Neural cell (in vitro differentiated cells): ENCODE measurements around the gene ROR1. TPM values are rescaled to one million over a fixed set of nuclear protein-coding genes. Genes with fewer than 3 reads are reported as not detected.

Experiments used
- H2AFZ ChIP-seq: fragments of 200-600, 300-800 bp; sonication (generic), shearing (Covaris generic); 2 replicates; pipeline ENCODE4 v1.6.0; 2014; ENCODE audit warnings: low read depth, mild to moderate bottlenecking, antibody characterized with exemption, low read length, moderate library complexity
- H3F3A ChIP-seq: fragments of 200-600 bp; shearing (Covaris generic); 2 replicates; pipeline ENCODE4 v1.6.1; 2016; ENCODE audit warnings: mild to moderate bottlenecking, moderate library complexity, mixed read lengths, antibody characterized with exemption, low read length; ENCODE audit not compliant: insufficient read depth, poor library complexity, severe bottlenecking
- H3K27ac ChIP-seq: fragments of 200-600, 300-800 bp; sonication (generic), shearing (Covaris generic); 2 replicates; pipeline ENCODE4 v1.5.1; 2014; ENCODE audit warnings: mild to moderate bottlenecking, low read length, moderate library complexity
- H3K27me3 ChIP-seq: fragments of 300-800, 200-600 bp; sonication (generic), shearing (Covaris generic); 2 replicates; pipeline ENCODE4 v1.6.0; 2014; ENCODE audit warnings: mild to moderate bottlenecking, low read depth, low read length, moderate library complexity; ENCODE audit not compliant: insufficient read depth
- H3K36me3 ChIP-seq: fragments of 300-800, 200-600 bp; sonication (generic), shearing (Covaris generic); 2 replicates; pipeline ENCODE4 v1.5.1; 2014; ENCODE audit warnings: mild to moderate bottlenecking, antibody characterized with exemption, low read length, moderate library complexity; ENCODE audit not compliant: insufficient read depth
- H3K4me2 ChIP-seq: fragments of 300-800, 200-600 bp; sonication (generic), shearing (Covaris generic); 2 replicates; pipeline ENCODE4 v1.6.0; 2014; ENCODE audit warnings: mild to moderate bottlenecking, low read length
- H3K4me3 ChIP-seq: fragments of 300-800, 200-600 bp; sonication (generic), shearing (Covaris generic); 2 replicates; pipeline ENCODE4 v1.5.1; 2014; ENCODE audit warnings: mild to moderate bottlenecking, low read length, moderate library complexity
- H3K79me2 ChIP-seq: fragments of 200-600 bp; shearing (Covaris generic); replicated peaks from 2 replicates; pipeline ENCODE4 v1.6.0; 2014; ENCODE audit warnings: mild to moderate bottlenecking, low read length, moderate library complexity; ENCODE audit not compliant: insufficient read depth
- H3K9ac ChIP-seq: fragments of 300-800, 200-600 bp; sonication (generic), shearing (Covaris generic); 2 replicates; pipeline ENCODE4 v1.6.1; 2016; ENCODE audit warnings: mild to moderate bottlenecking, low read length, mixed read lengths
- H3K9me2 ChIP-seq: fragments of 200-600 bp; shearing (Covaris generic); 2 replicates; pipeline ENCODE4 v1.6.1; 2016; ENCODE audit warnings: mild to moderate bottlenecking, low read length, mixed read lengths; ENCODE audit not compliant: insufficient read depth
- H3K9me3 ChIP-seq: fragments of 200-600, 300-800 bp; sonication (generic), shearing (Covaris generic); 2 replicates; pipeline ENCODE4 v1.6.1; 2016; ENCODE audit warnings: mild to moderate bottlenecking, mixed run types, low read length, moderate library complexity, mixed read lengths
- H4K20me1 ChIP-seq: fragments of 200-600 bp; shearing (Covaris generic); 2 replicates; pipeline ENCODE4 v1.6.1; 2016; ENCODE audit warnings: mild to moderate bottlenecking, mixed run types; ENCODE audit not compliant: insufficient read depth
- CTCF ChIP-seq: fragments of 450-650 bp; IDR thresholded peaks from 2 replicates; pipeline ENCODE4 v1.5.1; 2014; ENCODE audit warnings: antibody characterized with exemption, mild to moderate bottlenecking, moderate library complexity; ENCODE audit not compliant: poor library complexity, severe bottlenecking
- EP300 ChIP-seq: fragments of 450-650 bp; conservative IDR thresholded peaks from 2 replicates; pipeline ENCODE4 v1.6.1; 2014; ENCODE audit warnings: antibody characterized with exemption, mild to moderate bottlenecking, moderate library complexity; ENCODE audit not compliant: poor library complexity, severe bottlenecking
- EZH2 ChIP-seq: fragments of 200-600, 300-800 bp; shearing (Covaris generic), sonication (generic); IDR thresholded peaks from 2 replicates; pipeline ENCODE4 v1.6.1; 2014; ENCODE audit warnings: antibody characterized with exemption, low read length, borderline replicate concordance, mild to moderate bottlenecking; ENCODE audit not compliant: insufficient read depth, poor library complexity, severe bottlenecking
- MXI1 ChIP-seq: fragments of 450-650 bp; conservative IDR thresholded peaks from 2 replicates; pipeline ENCODE4 v1.6.1; 2014; ENCODE audit warnings: antibody characterized with exemption, mild to moderate bottlenecking; ENCODE audit not compliant: poor library complexity, severe bottlenecking
- POLR2AphosphoS5 ChIP-seq: IDR thresholded peaks from 2 replicates; pipeline ENCODE4 v1.6.1; 2012
- RAD21 ChIP-seq: fragments of 450-650 bp; conservative IDR thresholded peaks from 2 replicates; pipeline ENCODE4 v1.6.1; 2014; ENCODE audit warnings: antibody characterized with exemption, mild to moderate bottlenecking, moderate library complexity
- REST ChIP-seq: IDR thresholded peaks from 2 replicates; pipeline ENCODE4 v1.6.1; 2012; ENCODE audit warnings: borderline replicate concordance
- SMC3 ChIP-seq: fragments of 450-650 bp; conservative IDR thresholded peaks from 2 replicates; pipeline ENCODE4 v1.6.1; 2014; ENCODE audit warnings: antibody characterized with exemption, mild to moderate bottlenecking, moderate library complexity; ENCODE audit not compliant: poor library complexity
- TAF1 ChIP-seq: IDR thresholded peaks from 2 replicates; pipeline ENCODE4 v1.6.1; 2012; ENCODE audit warnings: low read depth
- polyA plus RNA-seq: library from polyadenylated mRNA; depleted of rRNA; stranded (reverse); fragments of >200 nt; gene quantifications from 2 replicates; pipeline ENCODE4 v1.2.3, GENCODE V29; 2014

Gene ROR1
- polyA plus RNA-seq, 1 donor from 2014 or later = 0.27 TPM

GRCh38 chr1:63907051-63907450, 133.2 kb downstream of the ROR1 start:
- Histone ChIP-seq H3K4me3 (no peak overlapping the region), H4K20me1 (no peaks in the 10 kb centered on the region), H3K27ac (no peak overlapping the region), H2AFZ (no peak overlapping the region), H3F3A (no peaks in the 10 kb centered on the region), H3K36me3 (no peaks in the 10 kb centered on the region), H3K4me2 (no peak overlapping the region), H3K9me3 (no peaks in the 10 kb centered on the region), H3K27me3 (peaks cover 7% of the 10 kb centered on the region), H3K79me2 (no peaks in the 10 kb centered on the region), H3K9ac (no peak overlapping the region), H3K9me2 (no peaks in the 10 kb centered on the region)
- TF ChIP-seq EZH2 (no peak), RAD21 (no peak), TAF1 (no peak), POLR2AphosphoS5 (no peak), REST (no peak), EP300 (no peak), MXI1 (no peak)

GRCh38 chr1:63908016-63908415, 134.2 kb downstream of the ROR1 start:
- no peak overlapping the region for H3K4me2 ChIP-seq
- H3K79me2 ChIP-seq = no peaks in the 10 kb centered on the region
- H3K36me3 ChIP-seq = no peaks in the 10 kb centered on the region

More at GRCh38 chr1:63908016-63908415, 134.2 kb downstream of the ROR1 start:
- no peak overlapping the region for H3K9ac ChIP-seq
- peaks cover 7% of the 10 kb centered on the region for H3K27me3 ChIP-seq
- no peaks in the 10 kb centered on the region for H3F3A ChIP-seq
- no peak overlapping the region for H3K4me3 ChIP-seq
- no peaks in the 10 kb centered on the region for H4K20me1 ChIP-seq
- TF ChIP-seq CTCF (no peak), EZH2 (no peak), POLR2AphosphoS5 (no peak), RAD21 (no peak), SMC3 (no peak), EP300 (no peak), REST (no peak), TAF1 (no peak)
- no peaks in the 10 kb centered on the region for H3K9me2 ChIP-seq
- H3K9me3 ChIP-seq = no peaks in the 10 kb centered on the region
- no peak overlapping the region for H3K27ac ChIP-seq
- no peak overlapping the region for H2AFZ ChIP-seq
